ENCODE measurements around the gene AQP6.

DNA sequence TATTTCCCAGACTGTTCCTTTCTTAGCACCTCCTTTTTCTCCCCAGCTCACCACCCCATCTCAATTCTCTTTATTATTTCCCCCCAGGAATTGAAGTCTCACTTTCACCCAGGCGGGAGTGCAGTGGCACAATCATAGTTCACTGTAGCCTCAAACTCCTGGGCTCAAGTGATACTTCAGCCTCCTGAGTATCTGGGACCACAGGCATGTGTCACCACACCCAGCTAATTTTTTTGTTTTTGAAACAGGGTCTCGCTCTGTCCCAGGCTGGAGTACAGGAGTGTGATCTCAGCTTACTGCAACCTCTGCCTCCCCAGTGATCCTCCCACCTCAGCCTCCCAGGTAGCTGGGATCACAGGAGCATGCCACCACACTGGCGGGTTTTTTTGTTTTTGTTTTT is 41.6 kb downstream of the AQP6 start:
- TF ChIP-seq POLR2A (IDR thresholded peaks at IDR 0.05) (no peak), POLR2AphosphoS5 (IDR thresholded peaks at IDR 0.05) (no peak)
- TF ChIP-seq, protein P1, sequence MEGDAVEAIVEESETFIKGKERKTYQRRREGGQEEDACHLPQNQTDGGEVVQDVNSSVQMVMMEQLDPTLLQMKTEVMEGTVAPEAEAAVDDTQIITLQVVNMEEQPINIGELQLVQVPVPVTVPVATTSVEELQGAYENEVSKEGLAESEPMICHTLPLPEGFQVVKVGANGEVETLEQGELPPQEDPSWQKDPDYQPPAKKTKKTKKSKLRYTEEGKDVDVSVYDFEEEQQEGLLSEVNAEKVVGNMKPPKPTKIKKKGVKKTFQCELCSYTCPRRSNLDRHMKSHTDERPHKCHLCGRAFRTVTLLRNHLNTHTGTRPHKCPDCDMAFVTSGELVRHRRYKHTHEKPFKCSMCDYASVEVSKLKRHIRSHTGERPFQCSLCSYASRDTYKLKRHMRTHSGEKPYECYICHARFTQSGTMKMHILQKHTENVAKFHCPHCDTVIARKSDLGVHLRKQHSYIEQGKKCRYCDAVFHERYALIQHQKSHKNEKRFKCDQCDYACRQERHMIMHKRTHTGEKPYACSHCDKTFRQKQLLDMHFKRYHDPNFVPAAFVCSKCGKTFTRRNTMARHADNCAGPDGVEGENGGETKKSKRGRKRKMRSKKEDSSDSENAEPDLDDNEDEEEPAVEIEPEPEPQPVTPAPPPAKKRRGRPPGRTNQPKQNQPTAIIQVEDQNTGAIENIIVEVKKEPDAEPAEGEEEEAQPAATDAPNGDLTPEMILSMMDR (IDR thresholded peaks at IDR 0.05), result no peak
